ENCODE results near the gene DCP1A. TPM values are rescaled to one million over a fixed set of nuclear protein-coding genes. Genes with fewer than 3 reads are reported as not detected.

The DCP1A gene
- total and polyA plus RNA-seq, 9 of the 15 experiments (the other 6 are each of a cell fraction or from before 2014, with no cell fraction given): 6.6 to 33.7 (median 13.3) TPM

DNA sequence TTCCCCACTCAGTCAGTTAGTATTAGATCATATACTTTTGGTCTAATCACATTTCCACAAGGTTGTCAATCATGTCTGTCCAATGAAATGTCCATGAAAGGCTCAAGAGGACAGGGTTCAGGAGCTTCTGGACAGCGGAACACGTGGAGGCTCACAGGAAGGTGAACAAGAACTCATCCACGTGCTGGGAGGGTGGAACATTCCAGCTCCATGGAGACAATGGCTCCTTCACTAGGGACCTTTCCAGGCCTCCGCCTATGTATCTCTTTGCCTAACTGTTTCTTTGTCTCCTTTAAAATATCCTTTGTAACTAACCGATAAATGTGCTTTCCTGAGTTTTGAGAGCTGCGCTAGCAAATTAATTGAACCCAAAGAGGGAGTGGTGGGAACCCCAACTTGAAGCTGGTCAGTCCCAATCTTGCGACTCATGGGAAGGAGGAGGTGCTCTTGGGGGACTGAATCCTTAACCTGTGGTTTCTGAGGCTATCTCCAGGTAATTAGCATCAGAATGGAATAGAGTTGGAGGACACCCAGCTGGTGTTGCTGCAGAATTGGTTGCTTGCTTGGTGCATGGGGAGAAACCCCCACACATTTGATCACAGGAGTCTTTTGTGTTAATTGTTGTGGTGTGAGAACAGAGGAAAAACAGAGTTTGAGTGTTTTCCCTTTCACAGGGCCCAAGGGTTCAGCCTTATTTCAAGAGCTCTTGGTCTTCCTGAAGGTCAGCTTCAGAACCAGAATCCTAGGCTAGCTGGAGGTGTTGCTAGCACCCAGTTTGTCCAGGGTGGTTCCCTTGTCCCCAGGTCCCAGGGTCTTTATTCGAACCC is 88.5 kb downstream of the DCP1A start (continued):
- TF ChIP-seq PYGO2 (tag; IDR thresholded peaks at IDR 0.05): no peak
- no peak for TF ChIP-seq CHD2 (IDR thresholded peaks at IDR 0.05; ENCODE audit: low read depth, low read length)
- TF ChIP-seq, protein P1, sequence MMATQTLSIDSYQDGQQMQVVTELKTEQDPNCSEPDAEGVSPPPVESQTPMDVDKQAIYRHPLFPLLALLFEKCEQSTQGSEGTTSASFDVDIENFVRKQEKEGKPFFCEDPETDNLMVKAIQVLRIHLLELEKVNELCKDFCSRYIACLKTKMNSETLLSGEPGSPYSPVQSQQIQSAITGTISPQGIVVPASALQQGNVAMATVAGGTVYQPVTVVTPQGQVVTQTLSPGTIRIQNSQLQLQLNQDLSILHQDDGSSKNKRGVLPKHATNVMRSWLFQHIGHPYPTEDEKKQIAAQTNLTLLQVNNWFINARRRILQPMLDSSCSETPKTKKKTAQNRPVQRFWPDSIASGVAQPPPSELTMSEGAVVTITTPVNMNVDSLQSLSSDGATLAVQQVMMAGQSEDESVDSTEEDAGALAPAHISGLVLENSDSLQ (IDR thresholded peaks at IDR 0.05): peak; percentile 31; the same call in 1 of the 2 replicates
- TF ChIP-seq ZNF146 (CRISPR knock-in tag; IDR thresholded peaks at IDR 0.05; ENCODE audit: unreplicated experiment): no peak
- no peak for TF ChIP-seq TCF3 (CRISPR knock-in tag; IDR thresholded peaks at IDR 0.05)

DNA sequence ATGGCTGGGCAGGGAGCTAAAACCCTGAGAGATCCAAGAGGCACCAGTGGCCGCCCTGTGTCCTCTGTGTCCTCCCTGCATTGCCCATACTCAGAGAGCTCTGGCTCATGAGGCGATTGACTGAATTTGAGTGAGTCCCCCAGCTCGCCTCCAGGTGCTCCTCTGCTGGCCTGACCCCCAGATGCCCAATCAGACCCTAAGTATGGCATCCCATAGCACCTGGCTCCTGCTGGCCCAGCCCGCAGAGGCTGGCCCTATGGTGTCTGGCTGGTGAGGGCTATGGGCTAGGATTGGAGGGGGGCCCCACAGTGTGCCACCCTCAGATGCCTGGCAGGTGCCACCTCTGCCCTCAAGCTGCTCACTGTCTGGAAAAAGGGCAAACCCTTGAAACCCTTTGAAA is 89.9 kb downstream of the DCP1A start:
- peaks cover 14% of the 10 kb centered on the region for H3K36me3 ChIP-seq (ENCODE audit: control insufficient read depth, insufficient read depth, low read length)
- ChIA-PET POLR2A (interaction anchor here (0.6 to 0.8 kb wide), 2 partner anchors 26 to 148 kb away, joined by 3 to 5 read pairs; no protein-coding TSS in a partner anchor), CTCF (ENCODE audit: low intra/inter-chr PET ratio) (no interaction called here)
- H3K79me2 ChIP-seq (ENCODE audit: control insufficient read depth, insufficient read depth, low read length): peaks cover 36% of the 10 kb centered on the region
- 93% methylated on average over 3 of the region's 4 CpGs for WGBS (ENCODE audit: insufficient coverage, low coverage, missing lambda C conversion rate)
- H3K4me2 ChIP-seq (ENCODE audit: insufficient read depth, low read length): no peak overlapping the region
- no TSS peak for BruUV-seq (replicated peaks)
- no peaks in the 10 kb centered on the region for H3K9me3 ChIP-seq (replicated peaks; ENCODE audit: control insufficient read depth, insufficient read depth, low read depth, low read length)
- DNase-seq (ENCODE audit: extremely low read depth in 1 of 4, low spot score in 3 of 4) (no peak), FAIRE-seq (no peak), ATAC-seq (no peak)
- peaks cover 17% of the 10 kb centered on the region for H4K20me1 ChIP-seq (replicated peaks; ENCODE audit: control insufficient read depth, insufficient read depth, low read length)
- peaks cover 2% of the 10 kb centered on the region for H3K9me1 ChIP-seq (ENCODE audit: control insufficient read depth, insufficient read depth, low read length)
- H3K9ac ChIP-seq (ENCODE audit: insufficient read depth in 1 of 2, low read depth in 2 of 2, low read length in 2 of 2): no peak overlapping the region
- no peaks in the 10 kb centered on the region for H3K27me3 ChIP-seq (ENCODE audit: control insufficient read depth in 2 of 2, insufficient read depth in 2 of 2, low read length in 2 of 2)
- no peak overlapping the region for H2AFZ ChIP-seq (ENCODE audit: low read depth, low read length)
- H3K4me1 ChIP-seq (replicated peaks in 1 of 2; ENCODE audit: control insufficient read depth in 2 of 2, insufficient read depth in 2 of 2, low read length in 2 of 2): peaks cover 21 to 37% of the 10 kb centered on the region in 2 experiments; a peak in 4 of 5 replicates
- no peak overlapping the region for H3K4me3 ChIP-seq
- H3K27ac ChIP-seq (ENCODE audit: extremely low read depth, low read depth, low read length): no peak overlapping the region
- intact Hi-C loops (cut with micrococcal nuclease) (no loop called here), in situ Hi-C loops (cut with MboI) (no loop called here)
- TF ChIP-seq, protein P2, sequence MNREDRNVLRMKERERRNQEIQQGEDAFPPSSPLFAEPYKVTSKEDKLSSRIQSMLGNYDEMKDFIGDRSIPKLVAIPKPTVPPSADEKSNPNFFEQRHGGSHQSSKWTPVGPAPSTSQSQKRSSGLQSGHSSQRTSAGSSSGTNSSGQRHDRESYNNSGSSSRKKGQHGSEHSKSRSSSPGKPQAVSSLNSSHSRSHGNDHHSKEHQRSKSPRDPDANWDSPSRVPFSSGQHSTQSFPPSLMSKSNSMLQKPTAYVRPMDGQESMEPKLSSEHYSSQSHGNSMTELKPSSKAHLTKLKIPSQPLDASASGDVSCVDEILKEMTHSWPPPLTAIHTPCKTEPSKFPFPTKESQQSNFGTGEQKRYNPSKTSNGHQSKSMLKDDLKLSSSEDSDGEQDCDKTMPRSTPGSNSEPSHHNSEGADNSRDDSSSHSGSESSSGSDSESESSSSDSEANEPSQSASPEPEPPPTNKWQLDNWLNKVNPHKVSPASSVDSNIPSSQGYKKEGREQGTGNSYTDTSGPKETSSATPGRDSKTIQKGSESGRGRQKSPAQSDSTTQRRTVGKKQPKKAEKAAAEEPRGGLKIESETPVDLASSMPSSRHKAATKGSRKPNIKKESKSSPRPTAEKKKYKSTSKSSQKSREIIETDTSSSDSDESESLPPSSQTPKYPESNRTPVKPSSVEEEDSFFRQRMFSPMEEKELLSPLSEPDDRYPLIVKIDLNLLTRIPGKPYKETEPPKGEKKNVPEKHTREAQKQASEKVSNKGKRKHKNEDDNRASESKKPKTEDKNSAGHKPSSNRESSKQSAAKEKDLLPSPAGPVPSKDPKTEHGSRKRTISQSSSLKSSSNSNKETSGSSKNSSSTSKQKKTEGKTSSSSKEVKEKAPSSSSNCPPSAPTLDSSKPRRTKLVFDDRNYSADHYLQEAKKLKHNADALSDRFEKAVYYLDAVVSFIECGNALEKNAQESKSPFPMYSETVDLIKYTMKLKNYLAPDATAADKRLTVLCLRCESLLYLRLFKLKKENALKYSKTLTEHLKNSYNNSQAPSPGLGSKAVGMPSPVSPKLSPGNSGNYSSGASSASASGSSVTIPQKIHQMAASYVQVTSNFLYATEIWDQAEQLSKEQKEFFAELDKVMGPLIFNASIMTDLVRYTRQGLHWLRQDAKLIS (CRISPR knock-in tag; IDR thresholded peaks at IDR 0.05): no peak
- TF ChIP-seq ZNF436 (CRISPR knock-in tag; IDR thresholded peaks at IDR 0.05) (no peak), XRCC3 (IDR thresholded peaks at IDR 0.05) (no peak), ZBTB17 (CRISPR knock-in tag; IDR thresholded peaks at IDR 0.05) (no peak)
- TF ChIP-seq, protein P3, sequence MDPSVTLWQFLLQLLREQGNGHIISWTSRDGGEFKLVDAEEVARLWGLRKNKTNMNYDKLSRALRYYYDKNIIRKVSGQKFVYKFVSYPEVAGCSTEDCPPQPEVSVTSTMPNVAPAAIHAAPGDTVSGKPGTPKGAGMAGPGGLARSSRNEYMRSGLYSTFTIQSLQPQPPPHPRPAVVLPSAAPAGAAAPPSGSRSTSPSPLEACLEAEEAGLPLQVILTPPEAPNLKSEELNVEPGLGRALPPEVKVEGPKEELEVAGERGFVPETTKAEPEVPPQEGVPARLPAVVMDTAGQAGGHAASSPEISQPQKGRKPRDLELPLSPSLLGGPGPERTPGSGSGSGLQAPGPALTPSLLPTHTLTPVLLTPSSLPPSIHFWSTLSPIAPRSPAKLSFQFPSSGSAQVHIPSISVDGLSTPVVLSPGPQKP (CRISPR knock-in tag; IDR thresholded peaks at IDR 0.05): no peak
- TF ChIP-seq, protein P4, sequence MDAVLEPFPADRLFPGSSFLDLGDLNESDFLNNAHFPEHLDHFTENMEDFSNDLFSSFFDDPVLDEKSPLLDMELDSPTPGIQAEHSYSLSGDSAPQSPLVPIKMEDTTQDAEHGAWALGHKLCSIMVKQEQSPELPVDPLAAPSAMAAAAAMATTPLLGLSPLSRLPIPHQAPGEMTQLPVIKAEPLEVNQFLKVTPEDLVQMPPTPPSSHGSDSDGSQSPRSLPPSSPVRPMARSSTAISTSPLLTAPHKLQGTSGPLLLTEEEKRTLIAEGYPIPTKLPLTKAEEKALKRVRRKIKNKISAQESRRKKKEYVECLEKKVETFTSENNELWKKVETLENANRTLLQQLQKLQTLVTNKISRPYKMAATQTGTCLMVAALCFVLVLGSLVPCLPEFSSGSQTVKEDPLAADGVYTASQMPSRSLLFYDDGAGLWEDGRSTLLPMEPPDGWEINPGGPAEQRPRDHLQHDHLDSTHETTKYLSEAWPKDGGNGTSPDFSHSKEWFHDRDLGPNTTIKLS (IDR thresholded peaks at IDR 0.05; ENCODE audit: borderline replicate concordance, low read depth): no peak
- TF ChIP-seq, protein P5, sequence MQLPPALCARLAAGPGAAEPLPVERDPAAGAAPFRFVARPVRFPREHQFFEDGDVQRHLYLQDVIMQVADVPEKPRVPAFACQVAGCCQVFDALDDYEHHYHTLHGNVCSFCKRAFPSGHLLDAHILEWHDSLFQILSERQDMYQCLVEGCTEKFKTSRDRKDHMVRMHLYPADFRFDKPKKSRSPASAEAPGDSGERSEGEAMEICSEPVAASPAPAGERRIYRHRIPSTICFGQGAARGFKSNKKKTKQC (CRISPR knock-in tag; IDR thresholded peaks at IDR 0.05): no peak

Data from K562 (cell line).